Fibroblast of the aortic adventitia (primary cell): Measurements from ENCODE around the gene DLGAP5. TPM values are rescaled to one million over a fixed set of nuclear protein-coding genes. Genes with fewer than 3 reads are reported as not detected.
A peak's percentile ranks its signal among the peaks of the same experiment; 100 is the strongest.

ENCODE experiments used
- DNase-seq: peaks from one replicate; pipeline ENCODE4 v3.0.0-alpha.2; 2010; ENCODE audit warnings: low read depth
- H3K4me3 ChIP-seq: 2 replicates; pipeline ENCODE4 v1.5.1; 2011; ENCODE audit warnings: low read depth, mild to moderate bottlenecking, control low read depth, low read length, moderate library complexity
- total RNA-seq: library from RNA; depleted of rRNA; stranded (reverse); fragments of >200 nt; gene quantifications from 2 replicates; pipeline ENCODE4 v1.2.3, GENCODE V29; 2012; ENCODE audit warnings: low replicate concordance
- TF ChIP-seq, protein P1 (sequence below): IDR thresholded peaks from 2 replicates; pipeline ENCODE4 v1.5.1; 2011; ENCODE audit warnings: mild to moderate bottlenecking, low read length, control low read depth, inconsistent platforms; ENCODE audit not compliant: insufficient read depth

DLGAP5 gene
- total RNA-seq, 1 donor = 23.8 TPM

- DNase-seq = peak; percentile 80
- TF ChIP-seq, protein P1, sequence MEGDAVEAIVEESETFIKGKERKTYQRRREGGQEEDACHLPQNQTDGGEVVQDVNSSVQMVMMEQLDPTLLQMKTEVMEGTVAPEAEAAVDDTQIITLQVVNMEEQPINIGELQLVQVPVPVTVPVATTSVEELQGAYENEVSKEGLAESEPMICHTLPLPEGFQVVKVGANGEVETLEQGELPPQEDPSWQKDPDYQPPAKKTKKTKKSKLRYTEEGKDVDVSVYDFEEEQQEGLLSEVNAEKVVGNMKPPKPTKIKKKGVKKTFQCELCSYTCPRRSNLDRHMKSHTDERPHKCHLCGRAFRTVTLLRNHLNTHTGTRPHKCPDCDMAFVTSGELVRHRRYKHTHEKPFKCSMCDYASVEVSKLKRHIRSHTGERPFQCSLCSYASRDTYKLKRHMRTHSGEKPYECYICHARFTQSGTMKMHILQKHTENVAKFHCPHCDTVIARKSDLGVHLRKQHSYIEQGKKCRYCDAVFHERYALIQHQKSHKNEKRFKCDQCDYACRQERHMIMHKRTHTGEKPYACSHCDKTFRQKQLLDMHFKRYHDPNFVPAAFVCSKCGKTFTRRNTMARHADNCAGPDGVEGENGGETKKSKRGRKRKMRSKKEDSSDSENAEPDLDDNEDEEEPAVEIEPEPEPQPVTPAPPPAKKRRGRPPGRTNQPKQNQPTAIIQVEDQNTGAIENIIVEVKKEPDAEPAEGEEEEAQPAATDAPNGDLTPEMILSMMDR = no peak
Measured at GRCh38 chr14:55122440-55122986, 68.9 kb downstream of the DLGAP5 start.

GRCh38 chr14:55121628-55122439 lies 69.6 kb downstream of the DLGAP5 start:
- TF ChIP-seq, protein P1 = no peak
- no peak overlapping the region for H3K4me3 ChIP-seq
- no peak for DNase-seq

More at GRCh38 chr14:55122440-55122986, 68.9 kb downstream of the DLGAP5 start:
- H3K4me3 ChIP-seq = no peak overlapping the region

- TF ChIP-seq, protein P1 = no peak
- H3K4me3 ChIP-seq = no peak overlapping the region
- DNase-seq = peak; percentile 30
Measured at GRCh38 chr14:55120571-55121495, 70.6 kb downstream of the DLGAP5 start.

DNA sequence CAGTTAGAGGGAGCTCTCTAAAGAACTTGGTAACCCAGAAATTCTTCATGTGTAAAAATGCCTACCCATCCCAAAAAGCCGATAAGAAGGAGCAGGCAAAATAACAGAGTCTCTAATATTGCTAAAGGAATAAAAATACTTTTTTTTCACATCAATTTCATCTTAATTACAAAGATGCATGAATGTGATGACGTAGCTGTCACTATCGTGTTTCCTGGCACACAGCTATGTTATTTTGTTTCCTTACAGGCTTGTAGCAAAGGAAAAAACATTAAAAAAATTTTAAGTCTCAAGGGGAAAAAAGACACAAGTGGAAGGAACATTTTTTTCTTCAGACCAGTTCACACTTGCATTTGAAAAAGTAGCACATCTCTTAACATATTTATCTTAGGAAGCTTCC lies 72.6 kb downstream of the DLGAP5 start:
- H3K4me3 ChIP-seq = no peak overlapping the region
- TF ChIP-seq, protein P1 = no peak
- no peak for DNase-seq

GRCh38 chr14:55117803-55118441 lies 73.5 kb downstream of the DLGAP5 start:
- DNase-seq = peak; percentile 87
- no peak overlapping the region for H3K4me3 ChIP-seq
- TF ChIP-seq, protein P1 = no peak
